ENCODE results near the gene TRERF1. TPM values are rescaled to one million over a fixed set of nuclear protein-coding genes. Genes with fewer than 3 reads are reported as not detected.
A peak's percentile ranks its signal among the peaks of the same experiment; 100 is the strongest.

The TRERF1 gene, protein sequence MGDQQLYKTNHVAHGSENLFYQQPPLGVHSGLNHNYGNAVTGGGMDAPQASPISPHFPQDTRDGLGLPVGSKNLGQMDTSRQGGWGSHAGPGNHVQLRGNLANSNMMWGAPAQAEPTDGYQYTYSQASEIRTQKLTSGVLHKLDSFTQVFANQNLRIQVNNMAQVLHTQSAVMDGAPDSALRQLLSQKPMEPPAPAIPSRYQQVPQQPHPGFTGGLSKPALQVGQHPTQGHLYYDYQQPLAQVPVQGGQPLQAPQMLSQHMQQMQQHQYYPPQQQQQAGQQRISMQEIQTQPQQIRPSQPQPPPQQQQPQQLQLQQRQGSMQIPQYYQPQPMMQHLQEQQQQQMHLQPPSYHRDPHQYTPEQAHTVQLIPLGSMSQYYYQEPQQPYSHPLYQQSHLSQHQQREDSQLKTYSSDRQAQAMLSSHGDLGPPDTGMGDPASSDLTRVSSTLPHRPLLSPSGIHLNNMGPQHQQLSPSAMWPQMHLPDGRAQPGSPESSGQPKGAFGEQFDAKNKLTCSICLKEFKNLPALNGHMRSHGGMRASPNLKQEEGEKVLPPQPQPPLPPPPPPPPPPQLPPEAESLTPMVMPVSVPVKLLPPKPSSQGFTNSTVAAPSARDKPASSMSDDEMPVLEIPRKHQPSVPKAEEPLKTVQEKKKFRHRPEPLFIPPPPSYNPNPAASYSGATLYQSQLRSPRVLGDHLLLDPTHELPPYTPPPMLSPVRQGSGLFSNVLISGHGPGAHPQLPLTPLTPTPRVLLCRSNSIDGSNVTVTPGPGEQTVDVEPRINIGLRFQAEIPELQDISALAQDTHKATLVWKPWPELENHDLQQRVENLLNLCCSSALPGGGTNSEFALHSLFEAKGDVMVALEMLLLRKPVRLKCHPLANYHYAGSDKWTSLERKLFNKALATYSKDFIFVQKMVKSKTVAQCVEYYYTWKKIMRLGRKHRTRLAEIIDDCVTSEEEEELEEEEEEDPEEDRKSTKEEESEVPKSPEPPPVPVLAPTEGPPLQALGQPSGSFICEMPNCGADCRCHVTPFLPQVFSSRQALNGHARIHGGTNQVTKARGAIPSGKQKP (N-terminal part only)
- 8.7 TPM for total RNA-seq (ENCODE audit: unreplicated experiment)
- long read RNA-seq, partial matches to known transcripts = 0 of 1 reads
- long read RNA-seq, other reads (novel, unspliced or antisense) = 1 of 1 reads

DNA sequence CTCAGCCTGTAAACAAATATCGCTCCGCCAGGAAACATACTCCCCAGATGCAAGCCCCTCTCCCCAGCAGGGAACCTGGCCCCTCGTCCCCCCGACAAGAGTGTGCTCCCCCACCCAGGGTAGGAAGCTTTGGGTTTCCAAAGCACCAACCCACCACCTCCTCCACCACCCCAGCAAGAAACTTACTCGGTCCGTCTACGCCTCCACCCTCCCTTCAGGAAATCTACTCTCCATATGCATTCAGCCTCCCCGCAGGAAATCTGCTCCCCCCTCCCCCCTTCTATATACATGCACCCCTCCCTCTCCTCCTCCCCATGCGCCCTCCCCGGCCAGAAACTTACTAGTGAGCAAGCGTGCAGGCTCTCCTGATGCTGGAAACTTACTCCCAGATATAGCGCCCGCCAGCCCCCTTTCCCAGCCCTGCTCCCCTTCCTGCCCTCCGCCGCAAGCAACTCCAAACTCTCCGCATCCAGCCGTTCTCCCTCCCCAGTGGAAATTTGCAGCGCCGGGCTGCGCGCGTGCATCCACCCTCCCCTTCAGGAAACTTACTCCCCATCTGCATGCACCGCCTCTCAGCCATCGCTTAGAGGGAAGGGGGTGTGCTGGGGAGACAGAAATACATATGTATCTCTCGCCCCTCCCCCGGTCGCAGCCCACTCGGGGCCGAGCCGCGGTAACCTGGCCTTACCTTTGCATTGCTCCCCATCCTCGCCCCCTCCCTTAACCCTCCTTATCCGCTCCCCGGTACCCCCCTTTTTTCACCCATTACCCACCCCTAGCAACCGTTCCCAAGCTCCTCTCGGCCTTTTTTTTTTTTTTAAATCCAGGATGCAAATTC, at the start of gene TRERF1:
Gene TRERF1, minus strand, starts transcription at position 594 of the 838 bp plus-strand sequence. CDS start 182,336 bp downstream, outside the sequence.
- Mint-ChIP-seq H3K9me3 (ENCODE audit: unreplicated experiment) (no peaks in the 10 kb centered on the region), H3K36me3 (ENCODE audit: low read depth, unreplicated experiment) (no peaks in the 10 kb centered on the region), H3K27me3 (ENCODE audit: unreplicated experiment) (peaks cover 15% of the 10 kb centered on the region), H3K4me1 (ENCODE audit: unreplicated experiment) (peaks cover 21% of the 10 kb centered on the region), H3K4me3 (ENCODE audit: unreplicated experiment) (peak within 1 kb of the TSS; percentile 100), H3K27ac (ENCODE audit: unreplicated experiment) (peak within 1 kb of the TSS; percentile 91)
- TF ChIP-seq, protein P1, sequence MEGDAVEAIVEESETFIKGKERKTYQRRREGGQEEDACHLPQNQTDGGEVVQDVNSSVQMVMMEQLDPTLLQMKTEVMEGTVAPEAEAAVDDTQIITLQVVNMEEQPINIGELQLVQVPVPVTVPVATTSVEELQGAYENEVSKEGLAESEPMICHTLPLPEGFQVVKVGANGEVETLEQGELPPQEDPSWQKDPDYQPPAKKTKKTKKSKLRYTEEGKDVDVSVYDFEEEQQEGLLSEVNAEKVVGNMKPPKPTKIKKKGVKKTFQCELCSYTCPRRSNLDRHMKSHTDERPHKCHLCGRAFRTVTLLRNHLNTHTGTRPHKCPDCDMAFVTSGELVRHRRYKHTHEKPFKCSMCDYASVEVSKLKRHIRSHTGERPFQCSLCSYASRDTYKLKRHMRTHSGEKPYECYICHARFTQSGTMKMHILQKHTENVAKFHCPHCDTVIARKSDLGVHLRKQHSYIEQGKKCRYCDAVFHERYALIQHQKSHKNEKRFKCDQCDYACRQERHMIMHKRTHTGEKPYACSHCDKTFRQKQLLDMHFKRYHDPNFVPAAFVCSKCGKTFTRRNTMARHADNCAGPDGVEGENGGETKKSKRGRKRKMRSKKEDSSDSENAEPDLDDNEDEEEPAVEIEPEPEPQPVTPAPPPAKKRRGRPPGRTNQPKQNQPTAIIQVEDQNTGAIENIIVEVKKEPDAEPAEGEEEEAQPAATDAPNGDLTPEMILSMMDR (IDR thresholded peaks at IDR 0.05; ENCODE audit: unreplicated experiment) = no peak
- peak; percentile 61 for DNase-seq (ENCODE audit: low spot score)

GRCh38 chr6:42498473-42499128, 46.9 kb upstream of the TRERF1 start:
- Mint-ChIP-seq H3K4me3 (ENCODE audit: unreplicated experiment) (no peak overlapping the region), H3K27ac (ENCODE audit: unreplicated experiment) (no peak overlapping the region)

GRCh38 chr6:42493914-42494539, 42.3 kb upstream of the TRERF1 start:
- Mint-ChIP-seq H3K27ac (ENCODE audit: unreplicated experiment) (no peak overlapping the region), H3K36me3 (ENCODE audit: low read depth, unreplicated experiment) (no peaks in the 10 kb centered on the region), H3K27me3 (ENCODE audit: unreplicated experiment) (peaks cover 1% of the 10 kb centered on the region), H3K4me3 (ENCODE audit: unreplicated experiment) (no peak overlapping the region), H3K9me3 (ENCODE audit: unreplicated experiment) (no peaks in the 10 kb centered on the region), H3K4me1 (ENCODE audit: unreplicated experiment) (peaks cover 8% of the 10 kb centered on the region)
- TF ChIP-seq, protein P1 (IDR thresholded peaks at IDR 0.05; ENCODE audit: unreplicated experiment) = no peak
- no peak for DNase-seq (ENCODE audit: low spot score)

More at GRCh38 chr6:42498473-42499128, 46.9 kb upstream of the TRERF1 start:
- Mint-ChIP-seq H3K36me3 (ENCODE audit: low read depth, unreplicated experiment) (no peaks in the 10 kb centered on the region), H3K9me3 (ENCODE audit: unreplicated experiment) (no peaks in the 10 kb centered on the region), H3K27me3 (ENCODE audit: unreplicated experiment) (no peaks in the 10 kb centered on the region), H3K4me1 (ENCODE audit: unreplicated experiment) (no peaks in the 10 kb centered on the region)
- no peak for DNase-seq (ENCODE audit: low spot score)
- TF ChIP-seq, protein P1 (IDR thresholded peaks at IDR 0.05; ENCODE audit: unreplicated experiment) = no peak

DNA sequence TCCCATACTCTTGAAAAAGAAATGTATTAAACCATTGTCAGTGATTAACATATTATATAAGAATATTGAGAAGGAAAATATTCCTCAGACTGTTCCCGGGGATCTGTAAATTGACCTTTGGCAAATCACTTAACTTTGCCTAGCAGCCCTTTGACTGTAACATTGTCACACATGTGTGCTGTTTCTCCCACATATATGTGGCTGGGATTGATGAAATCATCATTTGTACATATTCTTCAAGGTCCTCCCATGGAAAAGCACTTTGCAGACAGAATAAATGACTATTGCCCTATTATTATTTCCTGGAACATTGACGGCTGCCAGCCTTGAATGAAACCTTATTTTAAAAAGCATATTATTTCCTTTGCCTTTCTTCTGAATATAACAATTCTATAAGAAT, 36.4 kb upstream of the TRERF1 start:
- no peak for DNase-seq (ENCODE audit: low spot score)
- no peak overlapping the region for H3K4me3 Mint-ChIP-seq (ENCODE audit: unreplicated experiment)
- H3K27ac Mint-ChIP-seq (ENCODE audit: unreplicated experiment) = no peak overlapping the region
- TF ChIP-seq, protein P1 (IDR thresholded peaks at IDR 0.05; ENCODE audit: unreplicated experiment) = no peak
- peaks cover 1% of the 10 kb centered on the region for H3K27me3 Mint-ChIP-seq (ENCODE audit: unreplicated experiment)
- H3K4me1 Mint-ChIP-seq (ENCODE audit: unreplicated experiment) = peaks cover 8% of the 10 kb centered on the region
- no peaks in the 10 kb centered on the region for H3K9me3 Mint-ChIP-seq (ENCODE audit: unreplicated experiment)
- no peaks in the 10 kb centered on the region for H3K36me3 Mint-ChIP-seq (ENCODE audit: low read depth, unreplicated experiment)
